ENCODE data around the gene ZNF778. TPM values are rescaled to one million over a fixed set of nuclear protein-coding genes. Genes with fewer than 3 reads are reported as not detected.

Gene ZNF778
- total RNA-seq, 1 donor from 2014 or later, result 15.5 TPM

DNA sequence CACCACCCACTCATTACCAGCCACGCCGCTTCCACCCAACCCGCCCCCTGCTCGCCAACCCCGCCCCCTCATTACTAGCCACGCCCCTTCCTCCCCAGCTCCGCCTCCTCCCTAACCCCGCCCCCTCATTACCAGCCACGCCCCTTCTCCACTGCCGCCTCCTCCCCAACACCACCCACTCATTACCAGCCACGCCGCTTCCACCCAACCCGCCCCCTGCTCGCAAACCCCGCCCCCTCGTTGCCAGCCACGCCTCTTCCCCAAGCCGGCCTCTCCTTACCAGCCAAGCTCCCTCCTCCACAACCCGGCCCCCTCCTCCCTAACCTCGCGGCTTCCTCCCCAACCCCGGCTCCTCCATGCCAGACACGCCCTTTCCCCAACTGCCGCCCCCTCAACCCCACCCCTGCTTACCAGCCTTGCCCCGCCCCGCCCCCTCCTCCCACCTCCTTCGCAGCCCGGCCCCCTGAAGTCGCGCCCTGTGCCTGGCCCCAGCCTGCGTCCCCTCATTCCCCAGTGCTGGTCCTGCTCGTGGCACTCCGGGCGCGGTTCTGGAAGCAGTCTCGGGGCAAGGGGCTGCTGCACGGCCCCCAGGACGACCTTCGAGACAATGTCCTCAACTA lies 24.4 kb upstream of the ZNF778 start:
- no peak for DNase-seq (ENCODE audit: low read depth, low spot score)
- H3K4me1 Mint-ChIP-seq, result peaks cover 4% of the 10 kb centered on the region
- H3K4me3 Mint-ChIP-seq, result no peak overlapping the region
- H3K36me3 Mint-ChIP-seq (ENCODE audit: low read depth), result no peaks in the 10 kb centered on the region
- no peaks in the 10 kb centered on the region for H3K9me3 Mint-ChIP-seq
- H3K27me3 Mint-ChIP-seq (ENCODE audit: low read depth), result peaks cover 22% of the 10 kb centered on the region
- no peak for TF ChIP-seq CTCF (conservative IDR thresholded peaks at IDR 0.05)
- no peak overlapping the region for H3K27ac Mint-ChIP-seq (ENCODE audit: unreplicated experiment)

GRCh38 chr16:89193576-89194293 lies 23.8 kb upstream of the ZNF778 start:
- H3K27ac Mint-ChIP-seq (ENCODE audit: unreplicated experiment), result no peak overlapping the region
- no peaks in the 10 kb centered on the region for H3K9me3 Mint-ChIP-seq
- no peak for TF ChIP-seq CTCF (conservative IDR thresholded peaks at IDR 0.05)
- H3K4me3 Mint-ChIP-seq, result no peak overlapping the region
- DNase-seq (ENCODE audit: low read depth, low spot score), result no peak
- H3K27me3 Mint-ChIP-seq (ENCODE audit: low read depth), result peaks cover 22% of the 10 kb centered on the region
- H3K36me3 Mint-ChIP-seq (ENCODE audit: low read depth), result no peaks in the 10 kb centered on the region
- peaks cover 4% of the 10 kb centered on the region for H3K4me1 Mint-ChIP-seq

DNA sequence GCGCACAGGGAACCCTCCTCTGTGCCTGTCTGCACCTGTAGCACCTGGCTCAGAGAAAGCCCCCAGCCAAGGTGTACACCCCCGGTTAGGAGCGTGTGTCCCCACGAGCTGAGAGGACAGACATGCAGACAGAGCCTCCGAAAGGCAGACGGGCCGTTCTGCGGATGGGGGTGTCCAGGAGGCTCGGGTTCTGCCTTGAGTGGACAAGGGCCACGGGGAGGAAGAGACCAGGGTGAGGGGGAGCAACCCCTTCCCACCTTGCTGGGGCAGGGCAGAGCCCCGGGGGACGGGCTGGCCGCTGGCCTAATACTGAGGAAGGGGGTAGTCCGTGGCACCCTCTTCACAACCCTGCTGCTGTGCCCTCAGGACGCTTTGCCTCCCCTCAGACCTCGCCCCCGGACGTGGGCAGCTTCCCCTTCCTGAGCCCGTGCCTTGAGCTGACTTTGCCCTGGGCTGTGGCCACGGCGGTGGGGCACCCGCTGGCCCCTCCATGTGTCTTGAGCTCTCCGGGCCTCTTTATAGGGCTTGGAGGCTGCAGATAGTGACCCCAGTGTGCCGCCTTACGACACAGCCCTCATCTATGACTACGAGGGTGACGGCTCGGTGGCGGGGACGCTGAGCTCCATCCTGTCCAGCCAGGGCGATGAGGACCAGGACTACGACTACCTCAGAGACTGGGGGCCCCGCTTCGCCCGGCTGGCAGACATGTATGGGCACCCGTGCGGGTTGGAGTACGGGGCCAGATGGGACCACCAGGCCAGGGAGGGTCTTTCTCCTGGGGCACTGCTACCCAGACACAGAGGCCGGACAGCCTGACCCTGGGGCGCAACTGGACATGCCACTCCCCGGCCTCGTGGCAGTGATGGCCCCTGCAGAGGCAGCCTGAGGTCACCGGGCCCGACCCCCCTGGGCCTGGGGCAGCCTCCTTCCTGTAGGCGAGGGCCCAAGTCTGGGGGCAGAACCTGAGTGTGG lies 22.9 kb upstream of the ZNF778 start:
- Mint-ChIP-seq H3K27ac (ENCODE audit: unreplicated experiment) (no peak overlapping the region), H3K9me3 (no peaks in the 10 kb centered on the region), H3K4me1 (peaks cover 4% of the 10 kb centered on the region), H3K27me3 (ENCODE audit: low read depth) (peaks cover 29% of the 10 kb centered on the region), H3K4me3 (no peak overlapping the region), H3K36me3 (ENCODE audit: low read depth) (no peaks in the 10 kb centered on the region)
- no peak for DNase-seq (ENCODE audit: low read depth, low spot score)
- no peak for TF ChIP-seq CTCF (conservative IDR thresholded peaks at IDR 0.05)

DNA sequence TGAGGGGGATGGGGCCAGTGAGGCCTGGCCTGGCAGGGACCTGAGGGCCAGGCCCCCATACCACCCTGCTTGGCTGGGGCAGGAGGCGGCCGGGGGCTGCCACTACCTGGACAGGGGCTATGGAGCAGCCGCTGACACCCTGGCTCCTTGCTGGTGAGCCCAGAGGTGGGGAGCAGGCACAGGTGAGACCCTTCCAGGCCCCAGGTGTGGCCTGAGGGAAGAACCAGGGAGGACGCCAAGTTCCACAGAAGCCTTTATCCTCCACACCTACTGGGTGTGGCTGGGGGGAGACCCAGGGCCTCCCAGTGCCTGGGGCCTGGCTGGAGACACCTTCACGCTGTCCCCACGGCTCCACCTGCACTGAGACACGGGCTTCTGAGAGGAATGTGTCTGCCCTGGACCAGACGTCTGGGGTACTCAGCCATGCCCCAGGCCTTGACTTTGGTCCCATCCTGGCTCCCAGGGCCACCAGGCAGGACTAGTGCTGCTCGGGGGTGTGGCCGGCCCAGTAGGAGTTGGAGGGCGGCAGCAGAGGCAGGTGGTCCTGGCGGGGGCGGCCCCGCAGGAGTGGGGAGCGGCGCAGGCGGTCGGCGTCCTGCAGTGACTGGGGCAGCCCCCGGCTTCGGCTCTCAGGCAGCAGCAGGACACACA lies 21.9 kb upstream of the ZNF778 start:
- Mint-ChIP-seq H3K27ac (ENCODE audit: unreplicated experiment) (no peak overlapping the region), H3K27me3 (ENCODE audit: low read depth) (peaks cover 33% of the 10 kb centered on the region), H3K9me3 (no peaks in the 10 kb centered on the region), H3K4me3 (no peak overlapping the region), H3K4me1 (peaks cover 4% of the 10 kb centered on the region), H3K36me3 (ENCODE audit: low read depth) (no peaks in the 10 kb centered on the region)
- no peak for TF ChIP-seq CTCF (conservative IDR thresholded peaks at IDR 0.05)
- no peak for DNase-seq (ENCODE audit: low read depth, low spot score)

DNA sequence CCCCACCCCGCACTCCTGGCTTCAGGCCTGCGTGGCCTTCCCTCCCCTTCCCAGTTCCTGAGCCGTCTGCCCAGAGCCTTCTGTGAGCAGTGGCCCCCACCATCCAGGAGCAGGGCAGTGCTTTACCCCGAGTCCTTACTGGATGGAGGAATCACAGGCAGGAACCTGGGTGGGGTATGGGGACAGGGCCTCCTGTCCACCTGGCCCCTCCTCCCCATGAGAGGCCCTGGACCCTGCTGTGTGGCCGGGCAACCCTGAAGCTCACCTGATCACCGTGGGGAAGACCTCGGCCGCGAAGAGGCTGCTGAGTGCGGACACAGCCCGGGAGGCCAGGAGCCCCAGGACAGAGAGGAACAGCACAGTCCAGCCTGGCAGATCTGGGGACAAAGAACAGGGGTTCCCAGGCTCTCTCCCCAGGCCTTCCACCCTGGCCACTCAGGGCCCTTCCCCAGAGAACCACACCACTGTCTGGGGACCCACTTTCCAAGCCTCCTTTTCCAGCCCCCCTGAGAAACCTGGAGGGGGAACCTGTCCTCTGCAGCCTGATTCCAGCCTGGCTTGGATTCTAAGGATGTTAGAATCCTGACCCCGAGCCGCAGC lies 20.4 kb upstream of the ZNF778 start:
- H3K27me3 Mint-ChIP-seq (ENCODE audit: low read depth), result peaks cover 31% of the 10 kb centered on the region

More for the DNA sequence above, 20.4 kb upstream of the ZNF778 start:
- no peaks in the 10 kb centered on the region for H3K9me3 Mint-ChIP-seq
- H3K4me3 Mint-ChIP-seq, result no peak overlapping the region
- no peak for TF ChIP-seq CTCF (conservative IDR thresholded peaks at IDR 0.05)
- H3K36me3 Mint-ChIP-seq (ENCODE audit: low read depth), result no peaks in the 10 kb centered on the region
- H3K27ac Mint-ChIP-seq (ENCODE audit: unreplicated experiment), result no peak overlapping the region
- DNase-seq (ENCODE audit: low read depth, low spot score), result no peak
- no peaks in the 10 kb centered on the region for H3K4me1 Mint-ChIP-seq

All from neural crest cell (in vitro differentiated cells).